Gastrocnemius medialis (tissue), 4 donors: ENCODE results near the gene ZKSCAN1.
"Not testable (repeated sequence)": the region's sequence is repeated elsewhere in the genome, so short reads cannot be mapped to it uniquely, and the experiment has no call there.

ENCODE experiments used
- CTCF ChIP-seq, 5 experiments: fragments of 450-650 bp in 3 of 5; fragments of 200-600 bp in 2 of 5; sonication (generic) in 2 of 5; IDR thresholded peaks in 4 of 5; conservative IDR thresholded peaks in 1 of 5; 1 replicate in 4 of 5; 2 replicates in 1 of 5; pipeline ENCODE4 v1.5.1; 2016 to 2019; ENCODE audit warnings: antibody characterized with exemption in 5 of 5, mild to moderate bottlenecking in 3 of 5, moderate library complexity in 3 of 5
- POLR2A ChIP-seq, 2 donors: fragments of 450-650 bp; IDR thresholded peaks; one replicate each; pipeline ENCODE4 v1.6.1; 2017; ENCODE audit warnings: antibody characterized with exemption in 2 of 2, mild to moderate bottlenecking in 2 of 2, moderate library complexity in 2 of 2

DNA sequence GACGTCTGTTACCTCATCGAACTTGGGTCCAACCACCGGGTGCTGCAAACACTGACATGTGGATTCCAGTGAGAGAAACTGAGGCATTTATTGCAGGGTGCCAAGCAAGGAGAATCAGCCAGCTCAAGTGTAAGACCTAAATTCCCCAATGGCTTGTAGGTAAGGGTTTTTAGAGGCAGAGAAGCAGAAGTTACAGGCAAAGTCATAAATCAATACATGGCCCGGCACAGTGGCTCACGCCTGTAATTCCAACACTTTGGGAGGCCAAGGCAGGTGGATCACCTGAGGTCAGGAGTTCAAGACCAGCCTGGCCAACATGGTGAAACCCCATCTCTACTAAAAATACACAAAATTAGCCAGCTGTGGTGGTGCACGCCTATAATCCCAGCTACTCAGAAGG lies 23.9 kb upstream of the ZKSCAN1 start:
- not testable (repeated sequence) for TF ChIP-seq POLR2A (IDR thresholded peaks at IDR 0.05); CTCF (IDR thresholded peaks at IDR 0.05 in 4 of 5, conservative IDR thresholded peaks at IDR 0.05 in 1 of 5)
